NCI-H446 (cell line): ENCODE measurements around the gene C17orf100.

Source experiments
- DNase-seq, 2 experiments: peaks; one replicate each; lab custom pipeline; 2025; lab: John Stamatoyannopoulos, UW

C17orf100 gene

DNA sequence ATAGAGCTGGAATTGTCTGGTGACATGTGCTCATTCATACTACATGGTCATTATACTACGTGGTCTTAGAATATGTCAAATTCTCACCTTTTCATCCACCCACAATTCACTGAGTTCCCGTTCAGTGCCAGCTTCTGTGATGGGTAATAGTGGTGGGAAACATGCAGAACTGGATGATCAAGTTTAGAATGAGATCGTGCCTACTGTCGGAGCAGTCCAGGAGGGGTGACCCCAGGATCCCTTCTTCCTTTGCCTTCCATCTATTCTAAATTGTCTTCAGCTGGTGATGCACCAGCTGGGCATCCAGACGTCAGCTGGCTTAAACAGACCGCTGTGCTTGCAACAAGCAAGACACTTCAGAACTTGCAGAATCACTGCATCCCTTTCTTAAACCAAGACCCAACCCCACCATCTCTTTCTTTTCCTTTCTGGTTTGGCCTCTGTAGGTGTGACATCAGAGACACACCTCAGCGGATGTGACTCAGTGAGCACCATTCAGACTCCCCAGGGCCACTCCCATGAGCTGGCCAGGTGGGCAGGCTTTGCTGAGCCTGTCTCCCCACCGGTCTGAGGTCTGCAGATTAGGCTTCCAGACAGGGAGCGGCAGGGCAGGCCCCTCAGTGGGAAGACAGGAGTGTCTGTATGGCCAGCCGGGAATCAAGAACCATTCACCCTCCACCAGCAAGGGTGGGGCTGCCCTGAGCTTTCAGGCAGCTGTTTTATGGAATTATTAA, 18.1 kb downstream of the C17orf100 start:
- no peak for DNase-seq

- no peak for DNase-seq
Measured at GRCh38 chr17:6670571-6670970, 19.0 kb downstream of the C17orf100 start.

DNA sequence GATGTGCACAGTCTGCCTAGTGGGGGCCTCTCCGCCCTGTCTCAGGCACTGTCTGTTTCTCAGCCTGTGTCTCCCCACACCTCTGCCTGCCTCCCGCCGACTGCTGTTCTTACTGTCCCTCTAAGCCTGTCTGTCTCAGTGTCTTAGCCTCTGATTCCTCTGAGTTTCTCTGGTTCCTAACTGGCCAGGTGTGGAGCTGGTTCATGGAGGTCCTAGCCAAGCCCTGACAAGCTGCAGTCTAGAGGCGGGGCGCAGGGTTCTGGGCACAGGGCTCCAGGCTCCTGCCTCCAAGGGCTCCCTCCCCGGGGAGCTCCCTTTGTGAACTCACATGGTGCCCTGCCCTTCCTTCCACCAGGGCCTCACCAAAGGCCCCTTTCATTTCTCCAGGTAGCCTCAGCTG, 19.4 kb downstream of the C17orf100 start:
- no peak for DNase-seq

GRCh38 chr17:6671431-6671830, 19.9 kb downstream of the C17orf100 start:
- no peak for DNase-seq

GRCh38 chr17:6674586-6674985, 23.0 kb downstream of the C17orf100 start:
- no peak for DNase-seq

DNA sequence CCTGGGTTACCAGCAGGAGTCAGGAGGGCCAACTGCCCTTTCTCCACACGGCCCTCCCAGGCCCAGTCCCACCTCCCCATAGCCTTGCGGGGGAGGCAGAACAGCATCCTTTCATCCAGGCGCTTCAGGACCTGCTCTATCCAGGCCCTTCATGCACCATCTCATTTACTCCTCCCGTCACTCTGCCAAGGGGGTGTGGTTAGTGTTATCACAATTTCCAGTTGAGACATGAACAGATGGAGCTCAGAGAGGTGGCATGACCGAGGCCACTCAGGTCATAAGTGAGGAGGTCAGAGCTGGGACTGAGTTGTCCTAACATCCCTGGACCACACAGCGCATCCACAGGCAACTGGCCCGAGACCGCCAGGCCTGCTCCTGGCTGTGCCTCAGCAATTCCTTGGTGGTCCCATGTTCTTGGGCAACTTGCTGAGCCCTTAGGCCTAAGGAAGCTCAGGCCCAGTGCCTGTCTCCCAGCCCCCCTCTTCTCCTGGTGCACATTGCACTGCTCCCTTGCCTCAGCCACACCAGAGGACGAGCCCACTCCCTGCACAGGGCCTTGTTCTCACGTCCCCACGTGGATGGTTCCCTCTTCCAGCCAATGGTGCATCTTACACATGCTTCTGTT, 23.8 kb downstream of the C17orf100 start:
- no peak for DNase-seq

DNA sequence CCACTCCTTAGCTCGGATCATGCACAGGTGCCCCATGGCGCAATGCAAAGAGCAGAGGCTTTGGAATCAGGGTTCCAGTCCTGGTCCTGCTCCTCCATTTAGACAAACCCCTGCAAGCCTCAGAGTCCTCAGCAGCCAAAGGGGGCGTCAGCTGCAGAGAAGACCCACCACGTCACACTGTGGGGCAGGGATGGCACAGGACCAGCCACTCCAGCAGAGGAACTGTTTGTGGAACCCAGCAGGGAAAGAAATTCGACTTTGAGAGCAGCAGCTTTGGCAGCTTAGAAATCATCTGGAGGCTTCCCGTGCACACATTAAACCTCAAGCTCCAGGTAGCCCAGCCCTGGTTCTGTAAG, 25.2 kb downstream of the C17orf100 start:
- DNase-seq, result no peak

GRCh38 chr17:6677158-6677831, 25.7 kb downstream of the C17orf100 start:
- DNase-seq, result no peak

DNA sequence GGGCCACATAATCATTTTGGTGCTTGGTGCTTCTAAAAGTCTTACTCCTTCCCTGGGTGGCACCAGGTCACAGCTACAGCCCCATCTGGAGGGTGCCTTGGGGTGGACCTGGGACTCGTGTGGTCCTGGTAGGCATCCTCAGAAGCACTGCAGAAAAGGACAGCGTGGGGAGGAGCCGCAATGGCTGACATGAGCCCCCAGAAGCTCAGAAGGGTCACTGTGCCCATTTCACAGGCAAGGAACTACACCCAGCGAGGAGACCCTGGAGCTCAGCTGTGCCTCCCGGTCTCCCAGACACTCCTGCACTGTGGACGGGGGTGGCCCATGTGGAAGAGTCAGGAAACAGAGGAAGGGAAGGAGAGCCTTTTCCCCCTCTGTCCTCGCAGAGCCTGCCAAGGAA, 26.4 kb downstream of the C17orf100 start:
- no peak for DNase-seq

DNA sequence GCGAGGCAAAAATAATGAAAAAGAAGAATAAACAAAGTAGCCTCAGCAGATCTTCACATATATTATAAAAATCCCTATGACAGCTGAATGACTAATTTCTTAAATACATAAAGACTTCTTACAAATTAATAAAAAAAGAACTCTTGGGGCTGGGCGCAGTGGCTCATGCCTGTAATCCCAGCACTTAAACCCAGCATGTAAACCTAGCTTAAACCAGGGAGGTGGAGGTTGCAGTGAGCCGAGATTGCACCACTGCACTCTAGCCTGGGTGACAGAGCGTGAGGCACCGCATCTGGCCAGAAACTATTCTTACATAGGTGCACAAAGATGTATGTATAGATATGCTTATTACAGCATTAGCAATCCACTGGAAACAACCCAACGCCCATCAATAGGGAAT, 27.7 kb downstream of the C17orf100 start:
- DNase-seq, result no peak

DNA sequence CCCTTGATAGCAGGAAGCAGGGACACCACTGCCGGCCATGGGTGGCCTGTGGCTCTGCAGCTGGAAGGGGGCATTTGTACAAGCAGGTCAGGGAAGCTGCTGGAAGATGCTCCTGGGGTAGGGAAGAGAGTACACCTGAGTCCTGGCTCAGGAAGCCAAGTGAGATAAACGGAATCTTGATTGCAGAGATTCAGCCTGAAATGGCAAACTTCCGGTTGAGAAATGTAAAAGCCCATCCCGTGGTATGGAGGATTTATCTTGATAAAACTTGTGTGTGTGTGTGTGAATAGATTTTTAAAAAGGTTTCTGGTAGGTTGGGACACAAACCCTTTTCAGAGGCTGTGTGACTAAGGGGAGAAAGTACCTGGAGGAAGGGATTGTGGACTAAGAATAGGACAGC, 29.6 kb downstream of the C17orf100 start:
- DNase-seq, result no peak

- no peak for DNase-seq
Measured at GRCh38 chr17:6681671-6682070, 30.1 kb downstream of the C17orf100 start.

DNA sequence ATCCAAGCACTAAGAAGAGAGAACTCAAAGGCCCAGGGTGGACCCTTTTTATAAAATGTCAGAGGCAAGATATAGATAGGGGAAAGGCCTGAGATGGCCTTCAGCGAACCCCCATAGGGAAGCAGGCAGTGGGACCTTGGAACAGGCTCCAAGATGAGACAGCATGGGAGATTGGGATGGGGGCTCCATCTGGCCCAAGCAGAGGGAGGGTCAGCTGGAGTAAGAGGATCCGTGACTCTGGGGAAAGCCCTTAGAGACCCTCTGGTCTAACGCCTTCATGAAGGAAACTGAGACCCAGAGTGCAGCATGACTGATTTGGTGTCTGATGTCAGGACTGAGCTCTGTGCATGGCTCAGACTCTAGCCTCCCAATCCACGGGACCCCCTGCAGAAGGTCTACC, 30.8 kb downstream of the C17orf100 start:
- DNase-seq, result no peak

DNA sequence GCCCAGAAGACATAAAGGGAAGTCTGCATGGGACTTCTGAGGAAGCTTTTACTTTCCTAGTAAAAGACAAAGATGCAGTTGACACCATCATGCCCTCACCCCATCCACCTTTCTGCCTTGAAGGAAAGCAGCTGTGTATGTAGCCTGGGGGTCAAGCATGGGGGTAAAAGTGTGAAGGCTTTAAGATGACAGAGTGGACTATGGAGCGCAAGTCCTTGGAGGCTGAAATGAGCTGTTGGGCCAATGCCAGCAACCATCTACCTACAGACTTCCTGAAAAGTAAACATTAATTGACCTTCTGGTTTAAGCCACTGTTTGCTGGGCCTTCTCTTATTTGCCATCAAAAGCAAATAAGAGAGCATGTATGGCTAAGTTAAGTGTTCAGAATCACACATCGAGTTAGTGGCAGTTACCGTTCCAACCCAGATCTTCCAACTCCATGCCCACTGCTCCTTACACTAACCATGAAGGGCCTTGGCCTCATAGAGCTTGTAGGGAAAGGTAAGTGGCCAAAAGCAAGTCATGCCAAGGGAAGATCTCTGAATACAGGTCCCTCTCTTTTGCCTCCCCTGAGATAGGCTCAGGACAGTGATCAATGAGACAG, 31.6 kb downstream of the C17orf100 start:
- DNase-seq, result no peak

DNA sequence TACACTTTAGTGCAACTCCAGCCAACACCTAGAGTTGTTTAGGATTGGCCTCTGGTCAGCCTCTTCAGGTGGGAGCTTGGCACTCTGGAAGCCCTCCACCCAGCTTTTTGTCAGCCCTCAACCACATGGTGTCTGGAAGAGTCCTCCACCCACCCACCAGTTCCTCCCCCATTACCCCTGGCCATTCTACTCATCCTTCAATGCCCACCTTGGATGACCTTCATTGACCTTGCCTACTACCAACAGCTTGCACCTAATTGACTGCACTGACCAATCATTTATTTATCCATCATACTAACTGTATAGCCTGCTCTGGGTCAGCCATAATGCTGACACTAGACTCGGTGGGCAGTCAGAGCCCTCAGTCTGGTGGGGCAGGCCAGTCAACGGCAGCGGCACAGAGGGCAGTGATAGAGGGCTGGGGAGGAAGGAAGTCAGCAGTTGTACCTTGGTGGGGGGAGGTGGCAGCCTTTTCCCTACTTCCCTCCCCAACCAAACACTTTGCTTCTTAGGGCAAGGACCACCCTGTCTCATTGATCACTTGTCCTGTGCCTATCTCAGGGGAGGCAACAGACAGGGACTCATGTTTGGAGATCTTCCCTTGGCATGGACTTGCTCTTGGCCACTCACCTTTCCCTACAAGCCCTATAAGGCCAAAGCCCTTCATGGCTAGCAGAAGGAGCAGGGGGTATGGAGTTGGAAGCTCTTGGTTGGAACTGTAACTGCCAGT, 32.3 kb downstream of the C17orf100 start:
- no peak for DNase-seq

GRCh38 chr17:6684460-6684783, 32.9 kb downstream of the C17orf100 start:
- no peak for DNase-seq

DNA sequence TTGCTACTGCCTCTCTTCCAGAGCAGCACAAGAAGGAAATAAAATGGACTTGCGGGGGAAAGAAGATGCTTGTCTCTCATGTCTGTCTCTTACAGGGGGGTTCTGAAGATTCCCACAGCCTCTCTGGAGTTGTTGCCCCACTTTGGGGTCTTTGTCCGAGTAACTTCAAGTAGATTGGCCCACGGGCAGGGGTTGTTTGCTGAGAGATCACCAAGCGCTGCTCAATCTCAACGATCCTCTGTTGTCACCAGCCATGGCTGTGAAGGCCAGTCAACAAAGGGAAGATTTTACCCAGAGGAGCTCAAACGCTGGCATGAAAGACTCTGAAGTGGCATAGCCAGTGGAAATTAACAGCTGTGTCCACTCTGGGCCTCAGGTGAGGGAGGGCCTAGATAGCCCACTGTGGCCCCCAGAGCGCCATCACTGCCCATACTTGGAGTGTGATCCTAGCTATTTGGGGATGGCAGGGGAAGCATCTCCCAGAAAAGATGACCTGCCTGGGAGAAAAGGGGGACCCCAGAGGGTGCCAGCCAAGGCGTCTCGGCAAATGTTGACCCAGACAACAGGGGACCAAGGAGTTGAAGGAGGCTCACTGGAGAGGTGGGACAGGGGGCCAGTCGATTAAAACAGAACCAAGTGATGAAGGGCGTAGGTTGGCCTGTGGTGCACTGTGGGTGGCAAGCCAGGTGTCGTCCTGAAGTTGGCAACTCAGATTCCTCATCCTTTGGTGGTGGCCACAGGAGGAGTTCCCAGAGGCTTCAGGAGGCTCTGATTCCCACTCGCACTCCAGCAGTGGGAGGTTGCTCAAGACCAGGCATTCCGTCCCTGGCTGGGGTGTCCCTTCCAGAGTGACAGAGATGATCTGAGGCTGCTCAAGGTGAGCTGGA, 33.6 kb downstream of the C17orf100 start:
- DNase-seq, result no peak

- no peak for DNase-seq
Measured at GRCh38 chr17:6686026-6686425, 34.5 kb downstream of the C17orf100 start.

- DNase-seq, result no peak
Measured at GRCh38 chr17:6688944-6689343, 37.4 kb downstream of the C17orf100 start.

DNA sequence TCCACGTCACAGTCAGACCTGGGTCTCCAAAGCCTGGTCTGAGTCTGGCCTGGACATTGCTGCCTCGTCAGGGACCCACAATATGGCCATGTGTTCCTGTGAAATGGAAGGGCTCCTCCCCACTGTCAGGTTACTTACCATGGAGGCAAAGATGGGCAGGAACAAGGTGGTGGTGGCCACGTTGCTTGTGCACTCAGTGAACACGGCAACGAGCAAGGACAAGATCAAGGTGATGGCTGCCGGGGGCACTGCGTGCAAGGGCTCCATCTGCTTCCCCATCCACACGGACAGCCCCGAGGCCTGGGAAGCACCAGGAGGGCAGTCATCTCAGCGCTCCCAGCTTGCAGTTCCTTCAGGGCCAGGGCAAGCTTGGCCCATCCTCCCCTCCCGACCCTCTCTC, 39.1 kb downstream of the C17orf100 start:
- DNase-seq, result no peak

GRCh38 chr17:6691546-6691945, 40.0 kb downstream of the C17orf100 start:
- no peak for DNase-seq
